Thyroid gland (tissue), 4 donors: ENCODE data around the gene CDKN2A. TPM values are rescaled to one million over a fixed set of nuclear protein-coding genes. Genes with fewer than 3 reads are reported as not detected.

Source experiments
- DNase-seq, 2 donors: peaks; one replicate each; pipeline ENCODE4 v3.0.0-alpha.2; 2019
- H3K27ac ChIP-seq, 3 donors: fragments of 200-600 bp; sonication (generic); 1 replicate in 2 of 3; 2 replicates in 1 of 3; pipeline ENCODE4 v1.5.1; 2016 to 2019; ENCODE audit warnings: mild to moderate bottlenecking in 1 of 3, moderate library complexity in 1 of 3
- H3K27me3 ChIP-seq: fragments of 200-600 bp; sonication (generic); one replicate; pipeline ENCODE4 v1.5.1; 2019
- H3K36me3 ChIP-seq, 2 donors: fragments of 200-600 bp; sonication (generic); one replicate each; pipeline ENCODE4 v1.5.1; 2016 to 2019
- H3K4me1 ChIP-seq, 2 donors: fragments of 200-600 bp; sonication (generic); one replicate each; pipeline ENCODE4 v1.5.1; 2017 to 2019
- H3K4me3 ChIP-seq, 3 donors: fragments of 200-600 bp; sonication (generic); replicated peaks in 1 of 3; 1 replicate in 2 of 3; 2 replicates in 1 of 3; pipeline ENCODE4 v1.5.1; 2016; ENCODE audit warnings: mild to moderate bottlenecking in 1 of 3
- H3K9me3 ChIP-seq: fragments of 200-600 bp; sonication (generic); one replicate; pipeline ENCODE4 v1.5.1; 2017
- POLR2A ChIP-seq, 2 donors: fragments of 450-650 bp; IDR thresholded peaks; one replicate each; pipeline ENCODE4 v1.6.1; 2017; ENCODE audit warnings: antibody characterized with exemption in 2 of 2, mild to moderate bottlenecking in 2 of 2, moderate library complexity in 1 of 2
- WGBS, 2 donors: methylation state at CpG; one replicate each; pipeline ENCODE4 v1.1.5; 2017; 5-methylcytosine and 5-hydroxymethylcytosine counted together
- intact Hi-C: fragments of 100-400 bp; cut with DNase I; formaldehyde crosslinking; loops from one replicate; pipeline ENCODE4 v1.15.1; 2023
- total RNA-seq, 4 donors: library from RNA; depleted of rRNA; stranded (reverse); fragments of >200 nt; gene quantifications; one replicate each; pipeline ENCODE4 v1.2.3, GENCODE V29; 2016
- TF ChIP-seq, protein P1 (sequence below), 6 experiments: fragments of 200-600 bp in 3 of 6; fragments of 450-650 bp in 3 of 6; sonication (generic) in 3 of 6; IDR thresholded peaks; one replicate each; pipeline ENCODE4 v1.5.1; 2016 to 2019; ENCODE audit warnings: antibody characterized with exemption in 6 of 6, mild to moderate bottlenecking in 2 of 6, inconsistent platforms in 1 of 6, moderate library complexity in 1 of 6

The CDKN2A gene
- total RNA-seq, 4 donors from 2014 or later = 1.9 to 2.3 (median 2.1) TPM; not detected in 1

- Histone ChIP-seq H3K27me3 (no peaks in the 10 kb centered on the region), H3K4me1 (no peaks in the 10 kb centered on the region), H3K36me3 (no peaks in the 10 kb centered on the region), H3K9me3 (no peaks in the 10 kb centered on the region), H3K27ac (no peak overlapping the region), H3K4me3 (no peak overlapping the region)
- TF ChIP-seq, protein P1, sequence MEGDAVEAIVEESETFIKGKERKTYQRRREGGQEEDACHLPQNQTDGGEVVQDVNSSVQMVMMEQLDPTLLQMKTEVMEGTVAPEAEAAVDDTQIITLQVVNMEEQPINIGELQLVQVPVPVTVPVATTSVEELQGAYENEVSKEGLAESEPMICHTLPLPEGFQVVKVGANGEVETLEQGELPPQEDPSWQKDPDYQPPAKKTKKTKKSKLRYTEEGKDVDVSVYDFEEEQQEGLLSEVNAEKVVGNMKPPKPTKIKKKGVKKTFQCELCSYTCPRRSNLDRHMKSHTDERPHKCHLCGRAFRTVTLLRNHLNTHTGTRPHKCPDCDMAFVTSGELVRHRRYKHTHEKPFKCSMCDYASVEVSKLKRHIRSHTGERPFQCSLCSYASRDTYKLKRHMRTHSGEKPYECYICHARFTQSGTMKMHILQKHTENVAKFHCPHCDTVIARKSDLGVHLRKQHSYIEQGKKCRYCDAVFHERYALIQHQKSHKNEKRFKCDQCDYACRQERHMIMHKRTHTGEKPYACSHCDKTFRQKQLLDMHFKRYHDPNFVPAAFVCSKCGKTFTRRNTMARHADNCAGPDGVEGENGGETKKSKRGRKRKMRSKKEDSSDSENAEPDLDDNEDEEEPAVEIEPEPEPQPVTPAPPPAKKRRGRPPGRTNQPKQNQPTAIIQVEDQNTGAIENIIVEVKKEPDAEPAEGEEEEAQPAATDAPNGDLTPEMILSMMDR (IDR thresholded peaks at IDR 0.05) = no peak
- no peak for TF ChIP-seq POLR2A (IDR thresholded peaks at IDR 0.05)
- DNase-seq = no peak
- WGBS, 2 donors = 83 to 89% methylated on average over 8 of the region's 8 CpGs
- intact Hi-C loops = no loop called here
These were observed 38.9 kb upstream of the CDKN2A start for GRCh38 chr9:22033012-22033630.

GRCh38 chr9:22031655-22032411 is 37.6 kb upstream of the CDKN2A start:
- Histone ChIP-seq H3K27ac (no peak overlapping the region), H3K36me3 (no peaks in the 10 kb centered on the region), H3K9me3 (no peaks in the 10 kb centered on the region), H3K4me1 (no peaks in the 10 kb centered on the region), H3K27me3 (no peaks in the 10 kb centered on the region), H3K4me3 (no peak overlapping the region)
- intact Hi-C loops = no loop called here
- TF ChIP-seq, protein P1 (IDR thresholded peaks at IDR 0.05) = no peak
- no peak for TF ChIP-seq POLR2A (IDR thresholded peaks at IDR 0.05)
- no peak for DNase-seq
- WGBS, 2 donors = 82 to 90% methylated on average over 4 of the region's 4 CpGs

DNA sequence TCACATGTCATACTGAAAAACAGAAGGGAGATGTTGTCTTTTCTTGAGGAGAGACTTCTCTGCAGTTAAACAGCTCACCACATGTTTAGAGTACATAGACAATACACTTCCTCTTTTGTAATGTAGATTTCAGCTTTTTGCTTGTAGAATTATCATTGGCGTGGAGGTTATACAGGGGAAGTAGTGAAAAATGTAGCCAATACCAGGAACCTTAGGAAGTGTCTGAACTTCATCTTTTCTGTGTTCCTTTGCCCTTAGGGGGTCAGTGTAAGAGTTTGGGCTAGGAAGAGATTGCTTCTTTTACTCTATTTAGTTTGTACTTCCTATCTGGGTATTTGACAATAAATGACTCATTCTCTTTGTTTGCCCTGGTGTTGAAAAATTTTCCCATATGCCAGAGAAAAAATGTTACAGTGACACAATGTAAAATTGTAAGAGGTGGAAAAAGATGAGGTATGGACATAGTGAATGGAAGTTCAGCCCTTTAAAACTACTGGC is 36.0 kb upstream of the CDKN2A start:
- intact Hi-C loops = no loop called here
- no peak overlapping the region for H3K4me3 ChIP-seq

GRCh38 chr9:22029231-22029630 is 35.0 kb upstream of the CDKN2A start:
- Histone ChIP-seq H3K9me3 (no peaks in the 10 kb centered on the region), H3K27me3 (no peaks in the 10 kb centered on the region), H3K4me1 (no peaks in the 10 kb centered on the region), H3K36me3 (no peaks in the 10 kb centered on the region), H3K27ac (no peak overlapping the region), H3K4me3 (no peak overlapping the region)
- no peak for TF ChIP-seq POLR2A (IDR thresholded peaks at IDR 0.05)
- TF ChIP-seq, protein P1 (IDR thresholded peaks at IDR 0.05) = no peak
- WGBS, 2 donors = 75 to 83% methylated on average over 4 of the region's 4 CpGs
- intact Hi-C loops = loop anchor here (10.0 kb wide), 1 partner anchor 54 kb away; no protein-coding TSS in a partner anchor
- no peak for DNase-seq

More for the DNA sequence above, 36.0 kb upstream of the CDKN2A start:
- Histone ChIP-seq H3K27ac (no peak overlapping the region), H3K36me3 (no peaks in the 10 kb centered on the region), H3K27me3 (no peaks in the 10 kb centered on the region), H3K4me1 (no peaks in the 10 kb centered on the region), H3K9me3 (no peaks in the 10 kb centered on the region)
- 48 to 67% methylated on average over 1 of the region's 1 CpG for WGBS, 2 donors
- TF ChIP-seq, protein P1 (IDR thresholded peaks at IDR 0.05) = no peak
- no peak for TF ChIP-seq POLR2A (IDR thresholded peaks at IDR 0.05)
- DNase-seq = no peak

DNA sequence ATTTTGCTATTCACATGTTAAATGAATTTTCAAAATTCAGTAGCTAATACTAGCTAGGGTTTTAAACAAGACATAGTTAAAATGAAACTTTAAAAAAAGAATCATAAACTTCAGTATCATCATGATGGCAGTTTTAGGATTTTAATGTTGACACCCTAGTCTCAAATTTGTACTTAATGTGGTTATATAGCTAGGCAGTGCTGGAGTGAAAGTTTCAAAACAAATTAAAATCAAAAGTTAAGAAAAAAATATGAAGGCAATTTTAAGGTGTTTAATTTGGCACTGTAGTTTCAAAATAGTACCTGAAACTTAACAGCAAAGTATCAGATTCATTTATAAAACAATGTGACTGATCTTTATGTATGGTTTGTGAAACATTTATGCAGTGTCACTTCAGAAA is 34.2 kb upstream of the CDKN2A start:
- Histone ChIP-seq H3K4me1 (no peaks in the 10 kb centered on the region), H3K9me3 (no peaks in the 10 kb centered on the region), H3K36me3 (no peaks in the 10 kb centered on the region), H3K27ac (no peak overlapping the region), H3K4me3 (no peak overlapping the region), H3K27me3 (no peaks in the 10 kb centered on the region)
- TF ChIP-seq POLR2A (IDR thresholded peaks at IDR 0.05) = no peak
- TF ChIP-seq, protein P1 (IDR thresholded peaks at IDR 0.05) = no peak
- intact Hi-C loops = loop anchor here (10.0 kb wide), 1 partner anchor 54 kb away; no protein-coding TSS in a partner anchor
- no peak for DNase-seq
